ENCODE results near the gene MAGI2.
"Not testable (repeated sequence)": the region's sequence is repeated elsewhere in the genome, so short reads cannot be mapped to it uniquely, and the experiment has no call there.

The MAGI2 gene

GRCh38 chr7:78514634-78515033 is 938.8 kb downstream of the MAGI2 start:
- no peak for TF ChIP-seq CTCF (IDR thresholded peaks at IDR 0.05; ENCODE audit: low read depth, low read length, missing control alignments)
- DNase-seq (ENCODE audit: low read depth): no peak
- in situ Hi-C loops (cut with HindIII; ENCODE audit: low sequenced_read_pairs): no loop called here
- H3K4me3 ChIP-seq (ENCODE audit: low read depth, low read length): no peak overlapping the region

GRCh38 chr7:78510580-78511188 is 942.8 kb downstream of the MAGI2 start:
- in situ Hi-C loops (cut with HindIII; ENCODE audit: low sequenced_read_pairs): no loop called here
- peak; percentile 50 for DNase-seq (ENCODE audit: low read depth)
- peak; percentile 96 for TF ChIP-seq CTCF (IDR thresholded peaks at IDR 0.05; ENCODE audit: low read depth, low read length, missing control alignments)
- H3K4me3 ChIP-seq (ENCODE audit: low read depth, low read length): no peak overlapping the region

GRCh38 chr7:78503301-78503700 is 950.2 kb downstream of the MAGI2 start:
- H3K4me3 ChIP-seq (ENCODE audit: low read depth, low read length); DNase-seq (ENCODE audit: low read depth); in situ Hi-C loops (cut with HindIII; ENCODE audit: low sequenced_read_pairs): not testable (repeated sequence)

GRCh38 chr7:78501064-78501463 is 952.4 kb downstream of the MAGI2 start:
- no peak overlapping the region for H3K4me3 ChIP-seq (ENCODE audit: low read depth, low read length)
- DNase-seq (ENCODE audit: low read depth): no peak
- in situ Hi-C loops (cut with HindIII; ENCODE audit: low sequenced_read_pairs): no loop called here
- TF ChIP-seq CTCF (IDR thresholded peaks at IDR 0.05; ENCODE audit: low read depth, low read length, missing control alignments): no peak

- DNase-seq (ENCODE audit: low read depth): no peak
- in situ Hi-C loops (cut with HindIII; ENCODE audit: low sequenced_read_pairs): no loop called here
- no peak overlapping the region for H3K4me3 ChIP-seq (ENCODE audit: low read depth, low read length)
- no peak for TF ChIP-seq CTCF (IDR thresholded peaks at IDR 0.05; ENCODE audit: low read depth, low read length, missing control alignments)
Observed at GRCh38 chr7:78499971-78500370, 953.5 kb downstream of the MAGI2 start.

GRCh38 chr7:78499283-78499682 is 954.2 kb downstream of the MAGI2 start:
- no peak overlapping the region for H3K4me3 ChIP-seq (ENCODE audit: low read depth, low read length)
- no peak for DNase-seq (ENCODE audit: low read depth)
- TF ChIP-seq CTCF (IDR thresholded peaks at IDR 0.05; ENCODE audit: low read depth, low read length, missing control alignments): no peak
- in situ Hi-C loops (cut with HindIII; ENCODE audit: low sequenced_read_pairs): no loop called here

GRCh38 chr7:78497728-78498427 is 955.6 kb downstream of the MAGI2 start:
- in situ Hi-C loops (cut with HindIII; ENCODE audit: low sequenced_read_pairs): no loop called here
- no peak for TF ChIP-seq CTCF (IDR thresholded peaks at IDR 0.05; ENCODE audit: low read depth, low read length, missing control alignments)
- H3K4me3 ChIP-seq (ENCODE audit: low read depth, low read length): no peak overlapping the region
- DNase-seq (ENCODE audit: low read depth): no peak

Measured in astrocyte of the cerebellum (primary cell).